Measurements from ENCODE around the gene UGGT1.

UGGT1 gene

DNA sequence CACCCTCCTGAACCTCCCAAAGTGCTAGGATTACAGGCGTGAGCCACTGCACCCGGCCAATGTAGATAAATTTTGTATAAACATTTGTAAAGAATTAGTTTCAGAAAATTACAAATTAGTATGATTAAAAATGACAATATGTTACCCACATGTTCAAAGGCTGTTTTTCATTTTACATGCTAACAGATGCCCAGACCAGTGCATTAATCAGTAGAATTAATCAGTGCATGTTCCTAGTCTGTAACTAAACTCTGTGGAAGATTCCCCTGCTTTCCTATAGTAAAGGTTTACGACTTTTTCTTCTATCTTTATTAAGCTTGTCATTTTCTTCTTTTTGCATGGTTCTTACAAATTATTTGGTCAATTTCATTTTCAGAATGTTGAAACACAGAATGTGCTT, 65.8 kb downstream of the UGGT1 start:
- H3K4me3 ChIP-seq, result no peak overlapping the region
- no peak for TF ChIP-seq Cebpa-rat (IDR thresholded peaks at IDR 0.05)
- H3K27me3 ChIP-seq, result no peaks in the 10 kb centered on the region
- H3K9me3 ChIP-seq, result no peaks in the 10 kb centered on the region
- H3K36me3 ChIP-seq, result peaks cover 97% of the 10 kb centered on the region
- H3K27ac ChIP-seq, result no peak overlapping the region
- 0 out of 2 replicates have a peak, but pooled peaks cover 6% of the 10 kb centered on the region for H4K20me1 ChIP-seq
- H3K9ac ChIP-seq, result no peak overlapping the region
- peaks cover 4% of the 10 kb centered on the region; the same call in 1 of the 2 replicates for H3K4me1 ChIP-seq
- H3K4me2 ChIP-seq, result no peak overlapping the region

DNA sequence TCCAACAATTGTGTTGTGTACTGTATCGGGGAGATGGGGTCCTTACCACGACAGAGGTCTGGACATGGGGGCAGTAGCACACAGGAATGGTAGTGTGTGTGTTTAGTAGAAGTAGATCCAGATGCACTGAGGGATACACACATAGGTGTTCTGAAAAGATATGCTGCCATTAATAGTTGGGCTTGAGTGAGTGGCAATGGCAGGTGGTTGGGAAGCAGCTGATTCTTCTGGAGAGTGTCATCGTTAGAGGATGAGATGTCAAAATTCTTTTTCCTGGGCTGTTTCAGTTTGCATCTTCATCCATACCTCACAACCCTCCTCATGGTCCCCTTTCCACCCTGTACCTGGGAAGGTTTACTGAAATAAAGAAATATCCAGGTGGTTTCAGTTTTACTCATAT, 66.6 kb downstream of the UGGT1 start:
- Histone ChIP-seq H3K9ac (no peak overlapping the region), H3K36me3 (peaks cover 97% of the 10 kb centered on the region), H3K9me3 (no peaks in the 10 kb centered on the region), H3K4me1 (peaks cover 4% of the 10 kb centered on the region; the same call in 1 of the 2 replicates), H3K4me3 (no peak overlapping the region), H3K27me3 (no peaks in the 10 kb centered on the region), H3K27ac (no peak overlapping the region), H4K20me1 (no peaks in the 10 kb centered on the region), H3K4me2 (no peak overlapping the region)
- no peak for TF ChIP-seq Cebpa-rat (IDR thresholded peaks at IDR 0.05)

DNA sequence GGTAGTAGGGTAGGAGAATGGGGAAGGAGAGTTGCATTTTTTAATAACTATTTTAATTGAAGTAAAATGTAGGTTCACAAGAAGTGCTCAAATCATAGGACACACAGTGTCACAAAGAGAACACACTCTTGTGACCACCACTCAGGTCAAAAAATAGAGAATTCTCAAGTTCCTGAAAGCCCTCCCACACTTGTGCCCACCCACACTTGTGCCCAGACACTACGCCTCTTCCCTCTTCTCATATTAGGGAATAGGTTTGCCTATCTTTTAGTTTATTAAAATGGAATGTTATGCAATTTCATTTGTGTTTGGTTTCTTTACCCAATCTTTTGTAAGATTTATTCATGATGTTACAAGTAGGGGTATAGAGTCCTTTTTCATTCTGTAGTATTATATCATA, 67.2 kb downstream of the UGGT1 start:
- Histone ChIP-seq H3K4me2 (no peak overlapping the region), H3K4me3 (no peak overlapping the region), H3K36me3 (peaks cover 97% of the 10 kb centered on the region), H3K9ac (no peak overlapping the region), H3K4me1 (peaks cover 4% of the 10 kb centered on the region; the same call in 1 of the 2 replicates), H4K20me1 (no peaks in the 10 kb centered on the region), H3K27me3 (no peaks in the 10 kb centered on the region), H3K9me3 (no peaks in the 10 kb centered on the region), H3K27ac (no peak overlapping the region)
- TF ChIP-seq Cebpa-rat (IDR thresholded peaks at IDR 0.05), result no peak

DNA sequence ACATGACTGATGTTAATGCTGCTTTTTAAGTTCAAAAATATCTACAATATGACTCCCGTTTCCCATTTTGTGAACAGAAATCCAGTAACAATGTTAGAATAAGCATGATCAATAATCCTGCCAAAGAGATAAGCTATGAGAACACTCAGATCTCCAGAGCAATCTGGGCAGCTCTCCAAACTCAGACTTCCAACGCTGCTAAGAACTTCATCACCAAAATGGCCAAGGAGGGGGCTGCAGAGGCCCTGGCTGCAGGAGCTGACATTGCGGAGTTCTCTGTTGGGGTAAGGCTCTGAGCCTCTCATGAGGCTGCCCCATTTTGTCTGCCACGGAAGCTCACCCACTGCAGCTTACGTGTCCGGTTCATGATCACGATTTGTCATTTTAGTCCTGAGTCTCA, 68.4 kb downstream of the UGGT1 start:
- Histone ChIP-seq H3K9ac (no peak overlapping the region), H3K4me3 (no peak overlapping the region), H3K36me3 (peaks cover 93% of the 10 kb centered on the region), H4K20me1 (no peaks in the 10 kb centered on the region), H3K4me2 (no peak overlapping the region), H3K27me3 (no peaks in the 10 kb centered on the region), H3K27ac (no peak overlapping the region), H3K9me3 (no peaks in the 10 kb centered on the region), H3K4me1 (peaks cover 4% of the 10 kb centered on the region; the same call in 1 of the 2 replicates)
- no peak for TF ChIP-seq Cebpa-rat (IDR thresholded peaks at IDR 0.05)

DNA sequence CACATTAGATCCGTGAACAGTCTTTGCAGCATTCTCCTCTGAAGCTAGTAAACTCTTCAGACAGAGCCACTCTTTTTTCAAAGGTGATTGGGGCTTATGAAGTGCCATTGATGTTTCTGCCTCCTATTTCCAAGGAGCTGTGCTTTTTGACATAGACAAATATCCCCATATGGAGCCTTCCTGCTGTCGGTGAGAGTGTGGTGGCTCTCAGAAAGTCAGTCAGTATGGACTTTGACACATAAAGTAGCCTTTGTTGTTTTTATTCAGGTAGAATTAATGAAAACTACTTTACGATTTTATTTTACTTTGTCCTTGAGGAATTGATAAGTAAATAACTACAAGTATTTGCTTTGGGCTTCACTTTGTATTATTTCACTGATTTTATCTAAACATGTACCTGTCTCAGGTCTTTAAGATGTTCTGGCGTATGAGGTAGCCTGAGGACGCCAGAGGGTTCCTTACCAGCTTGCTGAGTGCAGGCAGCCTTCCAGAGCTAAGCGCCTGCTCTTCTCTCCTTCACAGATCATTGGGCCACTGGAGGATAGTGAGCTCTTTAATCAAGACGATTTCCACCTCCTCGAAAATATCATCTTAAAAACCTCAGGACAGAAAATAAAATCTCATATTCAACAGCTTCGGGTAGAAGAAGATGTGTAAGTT, 69.7 kb downstream of the UGGT1 start:
- Histone ChIP-seq H3K36me3 (peaks cover 94% of the 10 kb centered on the region), H3K4me2 (no peak overlapping the region), H3K9ac (no peak overlapping the region), H3K9me3 (no peaks in the 10 kb centered on the region), H3K4me1 (peaks cover 4% of the 10 kb centered on the region; the same call in 1 of the 2 replicates), H3K27me3 (no peaks in the 10 kb centered on the region), H3K4me3 (no peak overlapping the region), H3K27ac (no peak overlapping the region), H4K20me1 (no peaks in the 10 kb centered on the region)
- no peak for TF ChIP-seq Cebpa-rat (IDR thresholded peaks at IDR 0.05)

DNA sequence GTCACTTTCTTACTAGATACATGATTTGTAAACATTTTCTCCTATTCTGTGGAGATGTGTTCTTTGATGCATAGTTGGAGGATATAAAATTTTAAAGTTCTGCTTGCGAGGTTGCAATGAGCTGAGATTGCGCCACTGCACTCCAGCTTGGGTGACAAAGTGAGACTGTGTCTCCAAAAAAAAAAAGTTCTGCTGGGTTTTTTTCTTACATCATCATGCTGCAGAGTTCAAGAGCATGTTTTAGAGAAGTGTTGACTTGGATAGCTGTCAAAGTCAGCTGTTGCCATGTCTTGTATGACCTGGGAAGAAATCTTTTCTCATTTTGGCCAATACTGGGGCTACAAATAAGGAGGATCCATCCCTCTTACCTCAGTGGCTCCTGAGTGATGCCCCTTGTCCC, 71.3 kb downstream of the UGGT1 start:
- Histone ChIP-seq H3K9ac (no peak overlapping the region), H3K4me2 (no peak overlapping the region), H4K20me1 (no peaks in the 10 kb centered on the region), H3K27me3 (no peaks in the 10 kb centered on the region), H3K4me1 (no peaks in the 10 kb centered on the region), H3K36me3 (peaks cover 94% of the 10 kb centered on the region), H3K4me3 (no peak overlapping the region), H3K27ac (no peak overlapping the region), H3K9me3 (no peaks in the 10 kb centered on the region)
- TF ChIP-seq Cebpa-rat (IDR thresholded peaks at IDR 0.05), result no peak

DNA sequence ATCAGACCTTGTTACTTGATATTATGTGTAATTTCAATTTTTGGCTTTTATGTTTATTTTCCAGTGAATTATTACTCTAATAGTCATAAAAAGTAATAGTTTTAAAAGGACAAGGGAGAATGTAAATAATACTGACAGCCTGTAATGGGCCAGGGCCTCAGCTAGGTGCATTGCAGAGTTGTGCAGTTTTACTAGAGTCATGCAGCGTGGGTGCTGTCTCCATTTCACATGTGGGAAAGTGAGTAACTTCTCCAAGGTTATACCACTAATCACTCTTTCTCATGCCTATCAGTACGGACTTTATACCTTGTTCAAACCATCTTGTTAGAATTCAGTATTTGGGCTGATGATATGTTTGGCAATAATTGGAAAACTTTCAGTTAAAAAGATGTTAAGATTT, 73.3 kb downstream of the UGGT1 start:
- Histone ChIP-seq H3K27me3 (no peaks in the 10 kb centered on the region), H3K4me3 (no peak overlapping the region), H3K9ac (no peak overlapping the region), H3K36me3 (peaks cover 92% of the 10 kb centered on the region), H3K27ac (no peak overlapping the region), H4K20me1 (no peaks in the 10 kb centered on the region), H3K4me2 (no peak overlapping the region), H3K9me3 (no peaks in the 10 kb centered on the region), H3K4me1 (no peaks in the 10 kb centered on the region)
- no peak for TF ChIP-seq Cebpa-rat (IDR thresholded peaks at IDR 0.05)

DNA sequence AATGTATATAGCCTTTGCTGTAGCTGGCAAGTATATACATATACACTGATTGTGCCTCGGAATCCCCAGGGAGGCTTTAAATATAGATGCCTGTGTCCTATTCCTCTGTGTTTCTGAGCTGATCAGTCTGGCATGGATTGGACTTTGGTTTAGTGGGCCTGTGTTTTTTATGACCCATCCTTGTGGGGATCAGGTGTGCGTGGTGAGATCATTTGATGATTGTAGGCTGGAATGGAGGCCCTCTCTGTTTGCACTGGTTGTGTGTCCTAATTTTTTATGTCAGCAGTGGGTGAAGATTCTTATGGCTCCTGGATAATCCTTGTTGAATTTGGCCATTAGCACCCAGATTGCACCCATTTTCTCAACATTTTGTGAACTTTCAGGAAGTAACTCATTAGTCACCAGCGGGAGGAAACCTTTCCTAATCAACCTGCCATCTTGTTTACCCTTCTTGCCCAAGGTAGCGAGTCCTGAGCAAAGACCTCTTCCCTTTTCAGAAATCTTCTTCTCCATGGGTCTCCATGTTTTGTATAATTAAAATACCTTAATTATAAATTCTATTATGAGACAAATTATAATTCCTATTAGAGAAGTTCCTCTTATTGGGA, 75.8 kb downstream of the UGGT1 start:
- no peaks in the 10 kb centered on the region for H3K4me1 ChIP-seq
- H3K9me3 ChIP-seq, result no peaks in the 10 kb centered on the region
- H3K36me3 ChIP-seq, result peaks cover 94% of the 10 kb centered on the region
- H4K20me1 ChIP-seq, result no peaks in the 10 kb centered on the region
- no peak overlapping the region for H3K9ac ChIP-seq
- no peak overlapping the region for H3K27ac ChIP-seq
- H3K4me3 ChIP-seq, result no peak overlapping the region
- no peaks in the 10 kb centered on the region for H3K27me3 ChIP-seq
- TF ChIP-seq Cebpa-rat (IDR thresholded peaks at IDR 0.05), result no peak
- no peak overlapping the region for H3K4me2 ChIP-seq

DNA sequence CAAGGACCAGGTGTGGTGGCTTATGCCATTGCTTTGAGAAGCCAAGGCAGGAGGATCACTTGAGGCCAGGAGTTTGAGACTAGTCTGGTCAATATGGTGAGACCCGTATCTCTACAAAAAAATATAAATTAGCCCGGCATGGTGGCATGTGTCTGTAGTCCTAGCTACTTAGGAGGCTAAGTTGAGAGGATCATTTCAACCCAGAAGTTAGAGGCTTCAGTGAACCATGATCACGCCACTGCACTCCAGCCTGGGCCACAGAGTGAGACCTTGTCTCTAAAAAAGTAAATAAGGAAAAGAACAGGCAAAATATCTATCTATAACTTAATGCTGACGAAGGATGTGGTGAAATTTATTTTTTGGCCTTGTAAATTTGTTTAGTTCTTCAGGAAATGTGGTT, 78.1 kb downstream of the UGGT1 start:
- Histone ChIP-seq H3K9ac (no peak overlapping the region), H3K4me2 (no peak overlapping the region), H3K4me3 (no peak overlapping the region), H3K4me1 (no peaks in the 10 kb centered on the region), H4K20me1 (no peaks in the 10 kb centered on the region), H3K9me3 (no peaks in the 10 kb centered on the region), H3K36me3 (peaks cover 97% of the 10 kb centered on the region), H3K27me3 (no peaks in the 10 kb centered on the region), H3K27ac (no peak overlapping the region)
- TF ChIP-seq Cebpa-rat (IDR thresholded peaks at IDR 0.05), result no peak

DNA sequence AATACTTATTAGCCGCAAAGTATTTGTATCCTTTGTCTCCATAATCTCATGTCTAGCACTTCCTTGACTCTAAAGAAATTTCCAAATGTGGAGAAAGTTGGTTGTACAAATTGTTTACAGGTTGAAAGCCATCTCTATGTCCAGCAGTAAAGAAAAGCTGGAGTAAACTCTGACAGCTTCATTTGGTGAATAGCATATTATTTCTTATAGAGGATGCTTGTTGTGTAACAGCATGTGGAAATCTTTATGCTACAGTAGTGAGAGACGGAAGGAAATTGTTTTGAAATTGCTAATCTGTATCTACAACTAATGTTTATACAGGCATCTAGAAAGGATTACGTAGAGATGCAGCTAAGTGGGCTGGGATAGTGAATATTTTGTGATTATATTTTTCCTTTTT, 78.5 kb downstream of the UGGT1 start:
- Histone ChIP-seq H3K27me3 (no peaks in the 10 kb centered on the region), H3K4me3 (no peak overlapping the region), H4K20me1 (no peaks in the 10 kb centered on the region), H3K36me3 (peaks cover 97% of the 10 kb centered on the region), H3K27ac (no peak overlapping the region), H3K9me3 (no peaks in the 10 kb centered on the region), H3K4me2 (no peak overlapping the region), H3K9ac (no peak overlapping the region), H3K4me1 (no peaks in the 10 kb centered on the region)
- TF ChIP-seq Cebpa-rat (IDR thresholded peaks at IDR 0.05), result no peak

Data from BLaER1 (cell line).